GM12878 (cell line): ENCODE data around the gene KLHL26. TPM values are rescaled to one million over a fixed set of nuclear protein-coding genes. Genes with fewer than 3 reads are reported as not detected.

Source experiments
- ATAC-seq: fragments of 200-7000 bp; cut with Tn5 transposase; 3 replicates; pipeline ENCODE4 v1.9.1; 2020; ENCODE audit warnings: mild to moderate bottlenecking, moderate library complexity
- BruUV-seq: library from RNA; stranded (reverse); fragments of 400-500 nt; replicated peaks from 2 replicates; lab custom pipeline; 2021; lab: Mats Ljungman, UMichigan
- CTCF ChIA-PET: fragments of 300-600 bp; sonication (Branson Sonifier 250); formaldehyde crosslinking; extraction: SDS; loops from one replicate; lab custom pipeline; 2021; ENCODE audit warnings: inconsistent platforms; lab: Yijun Ruan, JAX
- POLR2A ChIA-PET: fragments of 350-600 bp; formaldehyde crosslinking; extraction: SDS; loops from one replicate; lab custom pipeline; 2021; ENCODE audit warnings: inconsistent platforms; lab: Charles Lee
- RAD21 ChIA-PET: fragments of 300-600 bp; sonication (Branson Sonifier 250); formaldehyde crosslinking; loops from one replicate; lab custom pipeline; 2023; ENCODE audit warnings: antibody characterized with exemption; ENCODE audit not compliant: unreplicated experiment; lab: Charles Lee
- SMC1A ChIA-PET: fragments of 300-600 bp; sonication (Branson Sonifier 250); formaldehyde crosslinking; loops from one replicate; lab custom pipeline; 2023; ENCODE audit not compliant: unreplicated experiment, uncharacterized antibody; lab: Charles Lee
- DNase-seq: peaks from one replicate; pipeline ENCODE4 v3.0.0-alpha.2; 2011; ENCODE audit warnings: low read depth, low spot score
- FAIRE-seq: peaks from 3 replicates; lab custom pipeline; 2011; peaks lifted over from hg19 to GRCh38; lab: Jason Lieb, UNC
- H2AFZ ChIP-seq: 2 replicates; pipeline ENCODE4 v1.6.0; 2011; ENCODE audit warnings: low read depth, low read length, control low read depth; ENCODE audit not compliant: control insufficient read depth
- H3K27ac ChIP-seq: 2 replicates; pipeline ENCODE4 v1.5.1; 2011; ENCODE audit warnings: control low read depth; ENCODE audit not compliant: control insufficient read depth, insufficient read depth
- H3K27me3 ChIP-seq, 2 experiments: replicated peaks in 1 of 2; 2 replicates each; pipeline versions ENCODE4 v1.6.0 to v1.6.1; 2011; ENCODE audit warnings: low read length in 1 of 2; ENCODE audit not compliant: control insufficient read depth in 2 of 2, insufficient read depth in 2 of 2
- H3K36me3 ChIP-seq, 2 experiments: 2 replicates each; pipeline ENCODE4 v1.5.1; 2011; ENCODE audit warnings: low read length in 1 of 2; ENCODE audit not compliant: control insufficient read depth in 2 of 2, insufficient read depth in 2 of 2
- H3K4me1 ChIP-seq: 2 replicates; pipeline ENCODE4 v1.6.1; 2011; ENCODE audit warnings: mild to moderate bottlenecking, low read length, moderate library complexity, mixed read lengths; ENCODE audit not compliant: control insufficient read depth, insufficient read depth
- H3K4me2 ChIP-seq: 2 replicates; pipeline ENCODE4 v1.6.0; 2011; ENCODE audit warnings: control low read depth; ENCODE audit not compliant: control insufficient read depth, insufficient read depth
- H3K4me3 ChIP-seq: fragments of 200-600 bp; sonication (generic); 2 replicates; pipeline ENCODE4 v1.5.1; 2016
- H3K79me2 ChIP-seq: 2 replicates; pipeline ENCODE4 v1.6.0; 2011; ENCODE audit warnings: low read length; ENCODE audit not compliant: control insufficient read depth, insufficient read depth
- H3K9ac ChIP-seq: 2 replicates; pipeline ENCODE4 v1.8.0; 2011; ENCODE audit warnings: low read length, control low read depth, mixed read lengths; ENCODE audit not compliant: control insufficient read depth, insufficient read depth
- H3K9me3 ChIP-seq: replicated peaks from 3 replicates; pipeline ENCODE4 v1.5.1; 2011; ENCODE audit warnings: mild to moderate bottlenecking, low read length; ENCODE audit not compliant: control insufficient read depth, insufficient read depth
- H4K20me1 ChIP-seq: 2 replicates; pipeline ENCODE4 v1.6.0; 2011; ENCODE audit not compliant: control insufficient read depth, insufficient read depth
- ASH2L ChIP-seq: fragments of 300-600, 200-600 bp; sonication (generic); IDR thresholded peaks from 2 replicates; pipeline ENCODE4 v1.6.1; 2017; ENCODE audit warnings: low read depth, mild to moderate bottlenecking, borderline replicate concordance
- ATF7 ChIP-seq: fragments of 450-650 bp; IDR thresholded peaks from 2 replicates; pipeline ENCODE4 v1.6.1; 2016; ENCODE audit warnings: low read depth, mild to moderate bottlenecking
- CHD1 ChIP-seq: IDR thresholded peaks from 2 replicates; pipeline ENCODE4 v1.6.1; 2012; ENCODE audit warnings: low read depth, low read length, improper control_type of control experiment
- CHD2 ChIP-seq: IDR thresholded peaks from 2 replicates; pipeline ENCODE4 v1.6.1; 2011; ENCODE audit warnings: low read depth, low read length, improper control_type of control experiment, borderline replicate concordance
- CREB1 ChIP-seq: IDR thresholded peaks from 2 replicates; pipeline ENCODE4 v1.6.1; 2012; ENCODE audit warnings: low read depth, mild to moderate bottlenecking, inconsistent platforms
- CUX1 ChIP-seq: IDR thresholded peaks from 2 replicates; pipeline ENCODE4 v1.6.1; 2012; ENCODE audit warnings: improper control_type of control experiment, low read depth, low read length; ENCODE audit not compliant: insufficient replicate concordance
- ETV6 ChIP-seq, 2 experiments: fragments of 450-650 bp in 1 of 2; IDR thresholded peaks in 1 of 2; conservative IDR thresholded peaks in 1 of 2; 2 replicates each; pipeline ENCODE4 v1.6.1; 2014; ENCODE audit warnings: antibody characterized with exemption in 1 of 2, borderline replicate concordance in 1 of 2, low read depth in 1 of 2, mild to moderate bottlenecking in 1 of 2, moderate library complexity in 1 of 2
- SMC3 ChIP-seq: IDR thresholded peaks from 2 replicates; pipeline ENCODE4 v1.6.1; 2011; ENCODE audit warnings: low read length, improper control_type of control experiment, borderline replicate concordance
- ZBED1 ChIP-seq: IDR thresholded peaks from 2 replicates; pipeline ENCODE4 v1.6.1; 2016; ENCODE audit warnings: borderline replicate concordance
- ZNF24 ChIP-seq: fragments of 450-650 bp; IDR thresholded peaks from 2 replicates; pipeline ENCODE4 v1.6.1; 2017; ENCODE audit warnings: antibody characterized with exemption, mild to moderate bottlenecking
- WGBS: methylation state at CpG from one replicate; pipeline ENCODE4 v1.1.6; 2016; ENCODE audit warnings: low lambda C conversion rate; ENCODE audit not compliant: insufficient replicate concordance, insufficient coverage; ENCODE audit errors: missing lambda C conversion rate; 5-methylcytosine and 5-hydroxymethylcytosine counted together
- in situ Hi-C: fragments of 300-500 bp; cut with MboI; formaldehyde crosslinking; loops from 9 replicates; pipeline ENCODE4 v1.14.3; 2018; ENCODE audit warnings: mixed read lengths
- intact Hi-C: fragments of 100-400 bp; cut with micrococcal nuclease; formaldehyde crosslinking; loops from one replicate; pipeline ENCODE4 v1.14.2; 2022; ENCODE audit not compliant: unreplicated experiment
- polyA plus RNA-seq, 11 experiments: library from polyadenylated mRNA; depleted of rRNA in 4 of 11; unstranded in 6 of 11; stranded (reverse) in 5 of 11; fragments of >200 nt; fragmentation: Nextera tagmentation in 4 of 11; fragmentation: Illumina TruSeq in 1 of 11; extraction: Ambion mirVana in 4 of 11; extraction: Trizol in 1 of 11; gene quantifications; 1 replicate in 1 of 11; 2 replicates in 10 of 11; pipeline versions ENCODE4 v1.2.1 to v1.2.3, GENCODE V29; 2011 to 2016; ENCODE audit warnings: inconsistent platforms in 2 of 11, missing spikeins in 2 of 11, low read depth in 1 of 11
- total RNA-seq, 4 experiments: library from RNA; depleted of rRNA in 3 of 4; stranded (reverse); fragments of >200 nt in 3 of 4; fragmentation: Illumina TruSeq in 1 of 4; extraction: Trizol in 1 of 4; gene quantifications; 2 replicates each; pipeline versions ENCODE4 v1.2.1 to v1.2.3, GENCODE V29; 2013 to 2021
- TF ChIP-seq, protein P1 (sequence below): fragments of 450-650 bp; IDR thresholded peaks from 2 replicates; pipeline ENCODE4 v1.6.1; 2017; ENCODE audit warnings: mild to moderate bottlenecking, low read depth, inconsistent platforms; ENCODE audit not compliant: poor library complexity, severe bottlenecking
- TF ChIP-seq, protein P2 (sequence below): fragments of 450-650 bp; IDR thresholded peaks from 2 replicates; pipeline ENCODE4 v1.6.1; 2017; ENCODE audit warnings: low read depth, mild to moderate bottlenecking, moderate library complexity

KLHL26 gene
- total and polyA plus RNA-seq, 10 of the 15 experiments (the other 5 are each of a cell fraction or from before 2014, with no cell fraction given), result 0.18 to 14.6 (median 2.9) TPM

- no peak for FAIRE-seq
These were observed 21.6 kb downstream of the KLHL26 start for GRCh38 chr19:18658366-18658855.

More at GRCh38 chr19:18658366-18658855, 21.6 kb downstream of the KLHL26 start:
- no peaks in the 10 kb centered on the region for H3K36me3 ChIP-seq
- H3K27me3 ChIP-seq, result no peaks in the 10 kb centered on the region
- TF ChIP-seq CHD2, result no peak
- TF ChIP-seq CREB1, result no peak
- no peak for TF ChIP-seq CHD1
- no peak for TF ChIP-seq ZBED1
- TF ChIP-seq ETV6 (conservative IDR thresholded peaks at IDR 0.05 in 1 of 2, IDR thresholded peaks at IDR 0.05 in 1 of 2; ENCODE audit: borderline replicate concordance in 1 of 2, low read depth in 1 of 2), result no peak
- no peak for TF ChIP-seq ZNF24
- TF ChIP-seq ATF7, result no peak
- TF ChIP-seq SMC3, result no peak
- TF ChIP-seq, protein P1, sequence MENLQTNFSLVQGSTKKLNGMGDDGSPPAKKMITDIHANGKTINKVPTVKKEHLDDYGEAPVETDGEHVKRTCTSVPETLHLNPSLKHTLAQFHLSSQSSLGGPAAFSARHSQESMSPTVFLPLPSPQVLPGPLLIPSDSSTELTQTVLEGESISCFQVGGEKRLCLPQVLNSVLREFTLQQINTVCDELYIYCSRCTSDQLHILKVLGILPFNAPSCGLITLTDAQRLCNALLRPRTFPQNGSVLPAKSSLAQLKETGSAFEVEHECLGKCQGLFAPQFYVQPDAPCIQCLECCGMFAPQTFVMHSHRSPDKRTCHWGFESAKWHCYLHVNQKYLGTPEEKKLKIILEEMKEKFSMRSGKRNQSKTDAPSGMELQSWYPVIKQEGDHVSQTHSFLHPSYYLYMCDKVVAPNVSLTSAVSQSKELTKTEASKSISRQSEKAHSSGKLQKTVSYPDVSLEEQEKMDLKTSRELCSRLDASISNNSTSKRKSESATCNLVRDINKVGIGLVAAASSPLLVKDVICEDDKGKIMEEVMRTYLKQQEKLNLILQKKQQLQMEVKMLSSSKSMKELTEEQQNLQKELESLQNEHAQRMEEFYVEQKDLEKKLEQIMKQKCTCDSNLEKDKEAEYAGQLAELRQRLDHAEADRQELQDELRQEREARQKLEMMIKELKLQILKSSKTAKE, result no peak
- TF ChIP-seq CUX1, result no peak
- TF ChIP-seq, protein P2, sequence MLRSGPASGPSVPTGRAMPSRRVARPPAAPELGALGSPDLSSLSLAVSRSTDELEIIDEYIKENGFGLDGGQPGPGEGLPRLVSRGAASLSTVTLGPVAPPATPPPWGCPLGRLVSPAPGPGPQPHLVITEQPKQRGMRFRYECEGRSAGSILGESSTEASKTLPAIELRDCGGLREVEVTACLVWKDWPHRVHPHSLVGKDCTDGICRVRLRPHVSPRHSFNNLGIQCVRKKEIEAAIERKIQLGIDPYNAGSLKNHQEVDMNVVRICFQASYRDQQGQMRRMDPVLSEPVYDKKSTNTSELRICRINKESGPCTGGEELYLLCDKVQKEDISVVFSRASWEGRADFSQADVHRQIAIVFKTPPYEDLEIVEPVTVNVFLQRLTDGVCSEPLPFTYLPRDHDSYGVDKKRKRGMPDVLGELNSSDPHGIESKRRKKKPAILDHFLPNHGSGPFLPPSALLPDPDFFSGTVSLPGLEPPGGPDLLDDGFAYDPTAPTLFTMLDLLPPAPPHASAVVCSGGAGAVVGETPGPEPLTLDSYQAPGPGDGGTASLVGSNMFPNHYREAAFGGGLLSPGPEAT, result no peak
- no peak for TF ChIP-seq ASH2L
- no peak overlapping the region for H3K4me2 ChIP-seq
- H3K9me3 ChIP-seq, result no peaks in the 10 kb centered on the region; the same call in 2 of the 3 replicates
- H2AFZ ChIP-seq, result no peak overlapping the region
- RAD21 ChIA-PET, result interaction anchor here (1.2 kb wide), 1 partner anchor 64 kb away, joined by 3 read pairs; no protein-coding TSS in a partner anchor
- no peak overlapping the region for H3K9ac ChIP-seq
- DNase-seq (no peak), ATAC-seq (no peak)
- peaks cover 18% of the 10 kb centered on the region; the same call in 1 of the 2 replicates for H3K4me1 ChIP-seq
- no peak overlapping the region for H3K4me3 ChIP-seq
- POLR2A ChIA-PET, result interaction anchor here (0.7 kb wide), 1 partner anchor 101 kb away, joined by 7 read pairs; no protein-coding TSS in a partner anchor
- in situ Hi-C loops (no loop called here), intact Hi-C loops (no loop called here)
- WGBS, result 78% methylated on average over 4 of the region's 4 CpGs
- H3K79me2 ChIP-seq, result no peaks in the 10 kb centered on the region
- H3K27ac ChIP-seq, result no peak overlapping the region
- SMC1A ChIA-PET, result no interaction called here
- H4K20me1 ChIP-seq, result no peaks in the 10 kb centered on the region; the same call in 1 of the 2 replicates
- no TSS peak for BruUV-seq
- CTCF ChIA-PET, result interaction anchor here (0.8 kb wide), 1 partner anchor 138 kb away, joined by 3 read pairs; no protein-coding TSS in a partner anchor
